SK-N-MC (cell line): ENCODE data around the gene CXCL6.
A peak's percentile ranks its signal among the peaks of the same experiment; 100 is the strongest.

Experiments
- DNase-seq: peaks from one replicate; pipeline ENCODE4 v3.0.0-alpha.2; 2011; ENCODE audit warnings: low read depth, low spot score
- H3K27ac ChIP-seq: fragments of 200-600 bp; sonication (generic); 2 replicates; pipeline ENCODE4 v1.5.1; 2016; ENCODE audit warnings: mixed run types
- H3K36me3 ChIP-seq: fragments of 200-600 bp; sonication (generic); 2 replicates; pipeline ENCODE4 v1.6.1; 2017; ENCODE audit warnings: antibody characterized with exemption, low read length, mixed read lengths; ENCODE audit not compliant: insufficient read depth
- H3K4me3 ChIP-seq: fragments of 200-600 bp; sonication (generic); 2 replicates; pipeline ENCODE4 v1.5.1; 2016
- H3K9ac ChIP-seq: fragments of 200-600 bp; sonication (generic); 2 replicates; pipeline ENCODE4 v1.8.0; 2017; ENCODE audit warnings: mixed run types, mixed read lengths; ENCODE audit not compliant: insufficient read length
- H3K9me3 ChIP-seq: fragments of 200-600 bp; sonication (generic); 2 replicates; pipeline ENCODE4 v1.6.1; 2017; ENCODE audit warnings: low read depth, mild to moderate bottlenecking, antibody characterized with exemption, low read length, moderate library complexity, mixed read lengths
- EZH2 ChIP-seq: fragments of 200-600 bp; sonication (generic); IDR thresholded peaks from one replicate; pipeline ENCODE4 v1.6.1; 2017; ENCODE audit warnings: antibody characterized with exemption
- FOXP2 ChIP-seq: optimal IDR thresholded peaks from 2 replicates; pipeline ENCODE3; 2011; ENCODE audit warnings: mild to moderate bottlenecking, moderate library complexity; ENCODE audit not compliant: insufficient read depth; ENCODE audit errors: extremely low read length, control extremely low read depth
- POLR2AphosphoS5 ChIP-seq: IDR thresholded peaks from 2 replicates; pipeline ENCODE4 v1.6.1; 2012; ENCODE audit warnings: mild to moderate bottlenecking, low read depth, low read length, borderline replicate concordance

CXCL6 gene

DNA sequence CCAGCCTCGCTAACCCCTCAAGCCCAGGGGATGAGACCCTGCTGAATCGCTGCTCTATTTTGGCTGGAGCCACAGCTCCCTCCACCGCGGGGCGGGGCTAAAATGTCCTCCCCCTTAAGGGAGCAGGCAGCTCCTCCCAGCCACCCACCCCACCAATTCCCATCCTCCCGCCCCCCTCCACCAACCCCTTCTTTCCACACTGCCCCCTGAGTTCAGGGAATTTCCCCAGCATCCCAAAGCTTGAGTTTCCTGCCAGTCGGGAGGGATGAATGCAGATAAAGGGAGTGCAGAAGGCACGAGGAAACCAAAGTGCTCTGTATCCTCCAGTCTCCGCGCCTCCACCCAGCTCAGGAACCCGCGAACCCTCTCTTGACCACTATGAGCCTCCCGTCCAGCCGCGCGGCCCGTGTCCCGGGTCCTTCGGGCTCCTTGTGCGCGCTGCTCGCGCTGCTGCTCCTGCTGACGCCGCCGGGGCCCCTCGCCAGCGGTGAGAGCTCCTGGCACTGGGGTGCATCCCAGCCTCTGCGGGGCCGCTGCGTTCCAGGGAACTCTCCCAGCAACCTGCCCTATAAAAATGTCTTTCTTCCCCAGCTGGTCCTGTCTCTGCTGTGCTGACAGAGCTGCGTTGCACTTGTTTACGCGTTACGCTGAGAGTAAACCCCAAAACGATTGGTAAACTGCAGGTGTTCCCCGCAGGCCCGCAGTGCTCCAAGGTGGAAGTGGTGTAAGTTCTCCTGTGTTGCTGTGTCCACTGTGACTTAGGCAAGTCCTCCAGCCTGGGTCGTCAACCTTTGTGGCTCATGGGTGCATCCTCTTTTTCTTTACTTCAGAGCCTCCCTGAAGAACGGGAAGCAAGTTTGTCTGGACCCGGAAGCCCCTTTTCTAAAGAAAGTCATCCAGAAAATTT is at the start of gene CXCL6:
CXCL6 (plus strand) TSS at position 306 of the 907 bp plus-strand sequence; CDS start at position 379, 73 bp downstream.
- Histone ChIP-seq H3K4me3 (peak within 1 kb of the TSS; percentile 61), H3K9ac (no peak within 1 kb of the TSS), H3K27ac (no peak within 1 kb of the TSS), H3K9me3 (no peaks in the 10 kb centered on the region), H3K36me3 (no peaks in the 10 kb centered on the region)
- no peak for TF ChIP-seq FOXP2
- TF ChIP-seq EZH2: no peak
- TF ChIP-seq POLR2AphosphoS5: no peak
- DNase-seq: no peak

DNA sequence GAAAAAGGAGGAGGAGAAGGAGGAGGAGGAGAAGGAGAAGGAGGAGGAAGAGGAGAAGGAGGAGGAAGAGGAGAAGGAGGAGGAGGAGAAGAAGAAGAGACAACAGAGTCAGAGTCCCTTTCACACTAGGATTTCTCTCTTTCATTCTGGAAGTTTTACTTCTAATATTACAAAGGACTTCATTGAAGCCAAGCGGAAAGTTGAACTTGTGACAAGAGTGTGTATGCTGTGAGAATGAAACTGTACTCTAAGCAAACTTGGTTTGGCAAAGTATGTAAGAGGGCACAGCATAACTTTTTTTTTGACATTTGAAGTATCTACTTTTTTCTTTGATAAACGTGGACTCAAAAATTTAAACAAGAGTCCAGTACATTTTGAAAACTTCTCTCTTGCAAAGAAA is 48.1 kb upstream of the CXCL6 start:
- Histone ChIP-seq H3K4me3 (no peak overlapping the region), H3K27ac (no peak overlapping the region), H3K9me3 (no peaks in the 10 kb centered on the region), H3K36me3 (no peaks in the 10 kb centered on the region), H3K9ac (no peak overlapping the region)
- TF ChIP-seq FOXP2: no peak
- TF ChIP-seq POLR2AphosphoS5: no peak
- no peak for TF ChIP-seq EZH2
- no peak for DNase-seq

DNA sequence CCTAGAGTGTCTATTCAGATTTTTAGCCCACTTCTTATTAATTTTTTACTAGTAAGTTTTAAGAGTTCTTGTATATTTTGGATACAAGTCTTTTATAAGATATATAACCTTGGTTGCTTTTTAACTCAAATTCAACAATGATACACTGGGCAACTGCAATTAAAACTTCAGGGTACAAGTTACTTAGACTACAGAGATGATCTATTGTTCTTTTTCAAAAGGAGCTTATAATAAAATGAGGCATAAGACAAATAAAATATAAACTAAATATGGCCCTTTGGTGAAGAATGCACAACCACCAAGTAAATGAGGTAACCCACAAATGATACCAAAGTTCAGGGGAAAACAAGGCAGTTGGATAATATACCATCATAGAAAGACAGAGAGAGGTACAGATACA is 37.6 kb upstream of the CXCL6 start:
- Histone ChIP-seq H3K4me3 (no peak overlapping the region), H3K9me3 (no peaks in the 10 kb centered on the region), H3K27ac (no peak overlapping the region), H3K36me3 (no peaks in the 10 kb centered on the region), H3K9ac (no peak overlapping the region)
- TF ChIP-seq FOXP2 (no peak), EZH2 (no peak), POLR2AphosphoS5 (no peak)
- DNase-seq: no peak

DNA sequence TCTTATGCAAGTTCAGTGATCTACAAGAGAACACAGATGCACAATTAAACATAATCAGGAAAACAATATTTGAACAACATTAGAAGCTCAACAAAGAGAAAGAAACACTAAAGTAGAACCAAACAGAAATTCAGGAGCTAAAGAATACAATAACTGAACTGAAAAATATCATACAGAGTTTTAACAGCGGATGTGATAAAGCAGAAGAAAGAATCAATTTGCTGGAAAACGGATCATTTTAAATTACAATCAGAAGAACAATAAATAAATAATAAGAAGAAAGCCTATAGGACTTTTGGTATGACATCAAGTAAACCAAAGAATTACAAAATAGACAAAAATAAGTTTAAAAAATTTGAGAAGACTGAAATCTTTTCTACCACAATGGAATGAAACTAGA is 36.3 kb upstream of the CXCL6 start:
- no peaks in the 10 kb centered on the region for H3K9me3 ChIP-seq
- no peak overlapping the region for H3K27ac ChIP-seq
- H3K4me3 ChIP-seq: no peak overlapping the region
- H3K9ac ChIP-seq: no peak overlapping the region
- no peak for DNase-seq
- TF ChIP-seq FOXP2: no peak
- TF ChIP-seq EZH2: no peak
- no peak for TF ChIP-seq POLR2AphosphoS5
- H3K36me3 ChIP-seq: no peaks in the 10 kb centered on the region

GRCh38 chr4:73801692-73802091 is 34.8 kb upstream of the CXCL6 start:
- Histone ChIP-seq H3K27ac (no peak overlapping the region), H3K36me3 (no peaks in the 10 kb centered on the region), H3K9ac (no peak overlapping the region), H3K4me3 (no peak overlapping the region), H3K9me3 (no peaks in the 10 kb centered on the region)
- no peak for DNase-seq
- TF ChIP-seq POLR2AphosphoS5: no peak
- TF ChIP-seq EZH2: no peak
- no peak for TF ChIP-seq FOXP2

DNA sequence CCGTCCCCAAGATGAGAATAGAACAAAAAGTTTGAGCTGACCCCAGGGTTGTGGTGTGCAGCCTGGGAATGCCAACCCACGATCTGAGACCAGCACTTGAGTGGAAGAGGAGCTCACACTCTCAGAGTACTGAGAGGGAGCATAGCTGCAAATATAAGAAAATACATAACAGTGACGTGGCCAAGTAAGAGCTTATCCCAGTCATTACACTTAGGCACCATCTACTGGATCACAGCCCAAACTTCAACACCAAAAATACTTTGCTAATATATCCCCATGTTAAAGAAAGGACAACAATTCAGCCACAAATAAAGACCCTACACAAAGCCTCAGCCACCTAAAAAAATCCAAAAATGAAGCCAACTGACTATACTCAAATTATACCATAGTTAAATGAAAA is 33.3 kb upstream of the CXCL6 start:
- Histone ChIP-seq H3K9ac (no peak overlapping the region), H3K9me3 (no peaks in the 10 kb centered on the region), H3K36me3 (no peaks in the 10 kb centered on the region), H3K27ac (no peak overlapping the region), H3K4me3 (no peak overlapping the region)
- no peak for TF ChIP-seq POLR2AphosphoS5
- no peak for DNase-seq

DNA sequence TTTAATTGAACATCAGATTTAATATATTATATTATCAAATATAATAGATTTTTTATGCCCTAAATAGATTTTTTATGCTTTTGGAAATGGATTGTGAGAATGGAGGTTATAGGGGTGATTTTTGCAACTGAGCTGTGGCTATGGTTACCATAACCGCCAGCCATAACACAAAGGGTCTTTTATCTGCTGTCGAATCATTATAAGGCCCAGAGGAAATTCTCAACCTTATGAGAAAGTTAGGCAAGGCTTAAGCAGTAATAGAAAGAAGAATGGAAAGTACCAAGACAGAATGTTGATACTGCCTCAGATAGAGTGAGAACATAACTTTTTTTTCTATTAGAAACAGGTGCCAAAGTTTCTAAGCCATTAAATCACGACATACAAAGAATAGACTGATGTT is 26.3 kb upstream of the CXCL6 start:
- no peak overlapping the region for H3K27ac ChIP-seq
- H3K4me3 ChIP-seq: no peak overlapping the region
- H3K9me3 ChIP-seq: no peaks in the 10 kb centered on the region
- no peaks in the 10 kb centered on the region for H3K36me3 ChIP-seq
- H3K9ac ChIP-seq: no peak overlapping the region
- TF ChIP-seq FOXP2 (no peak), EZH2 (no peak), POLR2AphosphoS5 (no peak)
- no peak for DNase-seq

- DNase-seq: no peak
- no peak overlapping the region for H3K27ac ChIP-seq
- no peak overlapping the region for H3K4me3 ChIP-seq
- H3K9me3 ChIP-seq: no peaks in the 10 kb centered on the region
- no peak overlapping the region for H3K9ac ChIP-seq
- H3K36me3 ChIP-seq: no peaks in the 10 kb centered on the region
- TF ChIP-seq POLR2AphosphoS5 (no peak), EZH2 (no peak), FOXP2 (no peak)
Measured at GRCh38 chr4:73811841-73812240, 24.6 kb upstream of the CXCL6 start.

GRCh38 chr4:73814679-73815078 is 21.8 kb upstream of the CXCL6 start:
- Histone ChIP-seq H3K27ac (no peak overlapping the region), H3K4me3 (no peak overlapping the region), H3K9me3 (no peaks in the 10 kb centered on the region), H3K36me3 (no peaks in the 10 kb centered on the region), H3K9ac (no peak overlapping the region)
- no peak for DNase-seq
- TF ChIP-seq EZH2 (no peak), FOXP2 (no peak), POLR2AphosphoS5 (no peak)
